Measurements from ENCODE around the gene TCF12.

The TCF12 gene

DNA sequence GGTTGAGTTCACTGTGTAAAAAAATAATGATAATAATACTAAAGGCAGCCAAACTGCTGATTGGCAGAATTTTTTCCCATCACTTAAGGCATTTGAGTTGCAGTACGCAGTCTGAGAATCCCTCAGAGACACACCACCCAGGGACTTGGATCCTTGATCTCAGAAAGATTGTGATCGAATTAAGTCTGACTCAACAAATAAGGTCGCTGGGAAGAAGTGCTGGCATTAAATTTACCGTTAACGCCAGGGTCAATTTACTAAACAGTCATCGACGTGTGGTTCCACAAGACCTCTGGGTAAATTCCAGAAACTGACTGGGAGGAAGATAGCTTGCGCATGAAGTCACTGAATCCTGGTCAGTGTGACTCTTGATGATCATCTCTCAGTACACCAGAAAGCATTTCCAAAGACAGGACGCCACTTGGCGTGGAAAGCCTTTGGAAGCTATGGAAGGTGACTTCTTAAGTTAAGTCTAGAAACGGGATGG lies 409.6 kb downstream of the TCF12 start:
- no peak for DNase-seq

DNA sequence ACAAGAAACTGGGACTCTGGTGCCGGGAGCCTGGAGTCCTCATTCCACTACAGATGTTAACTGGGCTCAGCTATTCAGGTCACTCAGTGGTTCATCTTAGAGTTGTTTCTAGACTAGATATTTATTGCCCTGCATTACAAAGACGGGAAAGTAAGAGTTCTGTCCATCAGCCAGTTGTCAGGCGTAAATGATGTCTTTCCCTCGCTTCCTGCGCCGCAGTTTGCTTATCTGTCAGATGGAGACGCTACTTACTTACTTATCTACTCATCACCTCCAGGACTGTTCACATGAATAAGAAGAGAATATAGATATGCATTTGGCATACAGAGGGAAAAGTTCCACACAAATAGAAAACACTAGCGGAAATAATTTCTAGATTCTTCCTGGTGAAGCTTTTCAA lies 410.0 kb downstream of the TCF12 start:
- no peak for DNase-seq

DNA sequence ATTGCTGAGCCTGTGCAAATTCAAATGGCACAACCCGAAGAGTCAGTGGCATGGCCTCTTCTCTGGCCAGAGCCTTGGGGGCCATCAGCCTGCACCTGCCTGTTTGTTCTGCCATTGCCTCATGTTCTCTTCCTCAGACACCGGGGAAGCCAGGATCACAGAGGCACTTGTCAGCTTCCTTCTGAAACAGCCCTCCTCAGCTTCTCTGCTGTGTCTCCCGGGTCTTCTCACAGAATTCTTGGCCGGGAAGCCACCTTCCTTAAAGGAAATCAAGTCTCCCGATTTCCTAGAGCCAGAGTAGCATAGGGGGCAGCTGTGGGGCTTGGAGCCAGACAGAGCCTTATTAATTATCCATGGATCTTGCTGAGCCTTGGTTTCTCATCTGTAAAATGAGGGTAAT lies 410.5 kb downstream of the TCF12 start:
- DNase-seq: no peak

DNA sequence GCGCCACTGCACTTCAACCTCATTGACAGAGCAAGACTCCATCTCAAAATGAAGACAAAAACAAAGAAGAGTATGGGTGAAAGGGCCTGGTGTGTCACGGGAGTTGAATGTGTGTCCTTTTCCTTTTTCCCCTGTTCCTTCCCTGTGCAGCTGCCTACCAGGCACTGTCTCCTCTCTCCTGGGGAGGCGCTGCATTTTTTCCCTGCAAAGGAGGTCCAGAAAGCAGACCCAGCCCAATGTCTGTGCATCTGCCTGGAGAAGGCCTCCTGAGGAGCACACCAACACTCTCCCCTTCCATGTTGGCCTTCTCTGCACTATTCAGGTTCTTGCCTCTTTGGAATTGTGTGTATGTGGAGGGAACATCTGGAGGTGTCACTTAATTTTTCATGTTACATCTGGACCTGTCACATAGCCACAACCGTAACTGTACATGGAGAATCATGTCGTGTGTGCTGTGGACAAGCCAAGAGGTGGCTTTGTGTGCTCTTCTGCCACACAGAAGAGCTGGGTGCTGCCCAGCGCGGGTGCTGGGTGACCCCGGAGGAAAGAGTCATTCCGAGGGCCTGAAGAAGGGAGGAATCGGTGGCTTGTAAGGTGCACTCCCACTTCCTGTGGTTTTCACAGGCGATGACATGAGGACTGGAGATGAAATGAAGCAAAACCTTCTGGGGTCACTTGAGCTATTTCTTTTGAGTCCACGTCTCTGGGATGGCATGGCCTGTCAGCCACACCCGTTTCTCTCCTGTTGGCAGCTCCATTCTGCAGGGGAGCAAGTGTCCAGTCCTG lies 411.3 kb downstream of the TCF12 start:
- no peak for DNase-seq

DNA sequence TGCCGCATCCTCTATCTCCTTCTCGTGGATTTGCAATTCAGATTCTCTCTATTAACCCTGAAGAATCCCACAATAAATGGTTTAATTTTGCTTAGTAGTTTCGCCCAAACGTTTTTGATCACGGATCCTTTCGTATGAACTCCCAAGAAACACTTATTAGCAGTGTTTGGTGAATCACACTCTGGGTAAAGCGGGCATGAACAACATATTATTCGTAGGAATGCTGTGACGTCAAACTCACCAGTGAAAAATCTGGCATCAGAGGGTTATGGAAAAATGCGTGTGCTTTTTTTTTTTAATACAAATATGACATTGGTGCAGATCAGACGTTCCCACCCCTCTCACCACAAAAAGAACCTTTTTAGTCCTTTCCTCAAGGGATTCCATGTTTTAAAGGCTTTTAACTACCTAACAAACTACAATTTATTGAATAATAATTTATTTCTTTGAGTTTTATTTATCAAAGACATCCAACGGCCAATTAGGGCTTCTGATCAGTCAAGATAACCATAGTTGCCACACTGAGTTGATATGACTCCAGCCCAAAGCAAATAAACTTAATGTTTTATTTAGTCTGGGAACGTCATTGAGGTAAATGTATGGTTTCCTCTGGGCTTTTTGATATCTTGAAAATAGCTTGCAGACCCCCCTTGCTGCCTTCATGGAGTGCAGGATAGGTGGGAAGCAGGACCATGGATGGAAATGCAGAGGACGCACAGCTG lies 412.3 kb downstream of the TCF12 start:
- DNase-seq: no peak

DNA sequence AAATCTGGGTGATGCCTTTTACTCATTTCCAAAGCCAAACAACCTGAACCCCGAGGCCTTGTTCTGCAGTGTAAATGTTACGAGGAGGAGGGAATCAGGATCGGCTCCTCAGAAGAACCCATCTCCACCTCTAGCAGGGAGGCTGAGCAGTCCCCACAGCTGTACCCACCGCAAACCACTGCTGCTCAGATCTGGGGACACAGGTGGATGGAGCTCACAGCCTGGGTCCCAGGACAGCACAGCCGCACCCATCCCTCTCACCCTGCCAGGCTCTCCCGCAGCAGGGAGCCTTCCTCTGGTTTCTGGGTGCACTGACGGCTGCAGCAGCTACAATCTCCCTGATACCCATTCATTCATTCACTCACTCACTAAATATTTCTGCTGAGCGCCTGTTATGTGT lies 413.9 kb downstream of the TCF12 start:
- no peak for DNase-seq

DNA sequence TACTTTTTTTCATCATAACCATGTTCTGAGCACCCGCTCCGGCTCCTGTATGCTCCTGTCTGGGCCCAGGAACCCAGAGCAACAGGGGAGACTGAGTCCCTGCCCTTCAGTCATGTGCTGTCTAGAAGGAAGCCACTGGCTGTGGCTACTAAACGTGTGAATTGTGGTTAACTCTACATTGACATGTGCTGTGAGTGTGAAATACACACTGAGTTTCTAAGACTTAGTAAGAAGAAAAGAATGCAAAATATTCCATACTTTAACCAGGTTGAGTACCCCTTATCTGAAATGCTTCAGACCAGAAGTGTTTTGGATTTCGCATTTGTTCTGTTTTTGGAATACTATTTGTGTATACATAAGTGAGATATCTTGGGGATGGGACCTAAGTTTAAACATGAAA lies 415.0 kb downstream of the TCF12 start:
- no peak for DNase-seq

DNA sequence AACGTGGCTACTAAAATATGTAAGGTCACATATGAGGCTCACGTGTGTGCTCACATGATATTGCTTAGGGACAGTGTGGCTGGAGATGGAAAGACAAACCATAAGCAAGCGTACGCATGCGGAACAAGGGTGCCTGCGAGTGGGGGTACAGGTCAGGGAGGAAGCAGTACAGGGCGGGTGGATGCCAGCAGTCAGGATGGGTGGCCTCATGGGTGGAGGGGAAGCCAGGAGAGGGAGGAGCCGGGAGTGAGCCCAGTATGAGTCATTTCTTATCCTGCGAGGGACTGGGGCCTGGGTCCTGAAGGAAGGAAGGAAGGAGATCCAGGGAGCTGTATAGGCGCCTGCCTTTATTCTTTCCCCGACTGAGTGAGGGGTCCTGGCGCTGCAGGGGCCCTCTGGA lies 415.8 kb downstream of the TCF12 start:
- no peak for DNase-seq

DNA sequence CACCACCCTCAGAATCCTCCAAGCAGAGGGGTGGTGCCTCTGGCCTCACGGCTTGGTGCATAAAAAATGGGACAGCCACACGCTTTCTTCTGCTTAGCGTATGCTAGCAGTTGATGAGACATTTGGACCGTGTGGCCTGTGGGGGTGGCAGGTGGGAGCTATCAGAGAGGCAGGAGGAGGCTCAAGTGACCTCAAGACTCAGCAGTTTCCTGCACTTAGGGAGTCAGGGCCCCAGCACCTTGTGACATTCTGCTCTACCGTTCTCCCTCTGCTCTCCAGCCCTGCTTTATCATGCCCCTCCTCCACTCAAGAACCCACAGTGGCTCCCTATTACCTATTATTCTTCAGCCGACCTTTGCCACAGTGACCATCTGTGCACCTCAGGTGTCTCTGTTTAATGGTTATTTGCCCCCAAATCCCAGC lies 416.9 kb downstream of the TCF12 start:
- no peak for DNase-seq

DNA sequence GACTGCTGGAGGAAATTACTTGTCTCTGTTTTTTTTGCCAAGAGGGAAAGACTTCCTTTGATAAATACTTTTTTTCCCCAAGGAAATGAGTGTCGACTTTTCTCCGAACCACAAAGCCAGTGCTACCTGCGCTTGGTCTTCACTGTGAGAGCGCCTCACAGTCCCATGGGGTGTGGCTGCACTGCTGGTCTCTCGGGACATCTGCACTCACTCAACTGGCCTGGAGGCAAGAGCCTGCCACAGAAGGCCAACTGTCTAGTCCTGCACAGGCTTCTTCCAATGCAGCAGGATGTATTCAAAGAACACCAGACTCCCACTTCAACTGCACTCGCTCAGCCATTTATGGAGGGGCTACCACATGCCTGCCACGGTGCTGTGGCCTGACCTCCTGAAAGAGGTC lies 417.3 kb downstream of the TCF12 start:
- DNase-seq: no peak

DNA sequence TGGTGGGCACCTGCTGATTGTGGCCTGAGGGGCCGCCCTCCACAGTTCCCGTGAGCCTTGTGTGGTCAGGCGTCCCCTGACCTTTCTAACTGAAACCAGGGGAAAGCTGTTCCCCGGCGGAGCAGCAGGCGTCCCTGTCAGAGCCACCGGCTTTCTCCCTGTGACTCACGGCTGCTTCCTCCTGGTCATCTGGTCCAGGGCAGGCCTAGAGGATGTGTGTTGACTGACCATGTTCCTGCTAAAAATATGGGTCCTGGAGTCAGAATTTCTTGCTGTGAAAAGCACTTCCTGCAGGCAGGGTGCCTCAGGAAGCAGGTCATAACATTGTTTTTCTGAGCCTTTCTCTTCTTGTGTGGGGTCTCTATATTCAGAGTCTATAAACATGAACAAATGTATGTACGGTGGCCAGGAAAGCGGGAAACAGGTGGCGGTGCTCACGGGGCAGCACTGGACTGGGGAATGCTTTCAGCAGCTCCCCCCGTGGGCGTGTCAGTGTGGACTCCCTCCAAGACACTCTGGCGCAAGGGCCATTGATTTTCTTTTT lies 419.5 kb downstream of the TCF12 start:
- no peak for DNase-seq

DNA sequence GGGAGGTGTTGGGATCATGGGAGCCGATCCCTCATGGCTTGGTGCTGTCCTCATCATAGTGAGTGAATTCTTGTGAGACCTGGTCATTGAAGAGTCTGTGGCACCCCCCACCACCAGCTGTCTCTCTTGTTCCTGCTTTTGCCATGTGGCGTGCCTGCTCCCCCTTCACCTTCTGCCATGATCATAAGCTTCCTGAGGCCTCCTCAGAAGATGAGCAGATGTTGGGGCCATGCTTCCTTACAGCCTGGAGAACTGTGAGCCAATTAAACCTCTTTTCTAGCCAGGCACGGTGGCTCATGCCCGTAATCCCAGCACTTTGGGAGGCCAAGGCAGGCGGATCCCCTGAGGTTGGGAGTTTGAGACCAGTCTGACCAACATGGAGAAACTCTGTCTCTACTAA lies 420.9 kb downstream of the TCF12 start:
- DNase-seq: no peak
